ENCODE data around the gene KSR1. TPM values are rescaled to one million over a fixed set of nuclear protein-coding genes. Genes with fewer than 3 reads are reported as not detected.

KSR1 gene
- total RNA-seq, 2 experiments from 2014 or later, result 19.4 to 25.3 TPM

DNA sequence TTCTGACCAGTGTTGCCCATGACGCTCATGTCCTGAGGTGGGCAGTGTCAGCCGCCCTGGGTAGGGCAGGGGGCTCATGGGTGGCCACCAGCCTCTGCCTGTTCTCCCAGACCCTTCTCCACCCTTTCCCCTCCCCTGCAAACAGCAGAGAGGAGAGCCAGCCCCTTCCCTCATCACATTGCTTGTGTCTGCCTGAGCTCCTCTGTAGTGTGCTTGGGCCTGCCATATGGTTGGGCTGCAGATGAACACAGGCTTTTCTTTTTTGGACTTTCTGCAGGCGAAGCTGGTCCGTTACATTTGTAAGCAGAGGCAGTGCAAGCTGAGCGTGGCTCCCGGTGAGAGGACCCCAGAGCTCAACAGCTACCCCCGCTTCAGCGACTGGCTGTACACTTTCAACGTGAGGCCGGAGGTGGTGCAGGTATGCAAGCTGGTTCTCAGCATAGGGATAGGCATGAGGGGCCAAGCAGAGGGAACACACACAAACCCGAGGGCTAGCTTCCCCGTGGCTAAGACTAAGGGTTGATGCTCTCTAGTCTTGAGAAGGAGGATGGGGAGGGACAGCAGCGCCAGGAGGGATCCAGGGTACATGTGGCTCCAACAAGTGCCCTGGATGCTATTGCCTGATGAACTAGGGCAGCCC, 94.2 kb downstream of the KSR1 start:
- peaks cover 12% of the 10 kb centered on the region for H3K36me3 Mint-ChIP-seq (ENCODE audit: low read depth)
- H3K27me3 ChIP-seq (ENCODE audit: control insufficient read depth in 1 of 2, insufficient read depth in 2 of 2, low read length in 2 of 2), result no peaks in the 10 kb centered on the region
- ATAC-seq (ENCODE audit: poor library complexity) (no peak), DNase-seq (no peak)
- no peaks in the 10 kb centered on the region for H3K9me3 Mint-ChIP-seq
- intact Hi-C loops (cut with DNase I, micrococcal nuclease), result loop anchor here in 1 of 2 experiments (5.0 kb wide), 1 partner anchor 48 kb away; no protein-coding TSS in a partner anchor
- no peak overlapping the region for H3K27ac ChIP-seq (ENCODE audit: low read depth in 1 of 2, low read length in 2 of 2)
- ChIA-PET POLR2A (interaction anchor here (1.1 kb wide), 1 partner anchor 10 kb away, joined by 3 read pairs; no protein-coding TSS in a partner anchor), CTCF (no interaction called here)
- H3K36me3 ChIP-seq (ENCODE audit: insufficient read depth, low read length), result peaks cover 10% of the 10 kb centered on the region
- no peak overlapping the region for H3K4me3 Mint-ChIP-seq
- no peak overlapping the region for H3K27ac Mint-ChIP-seq
- no peak overlapping the region for H3K4me3 ChIP-seq (ENCODE audit: low read length)
- peaks cover 20% of the 10 kb centered on the region for H3K4me1 Mint-ChIP-seq (ENCODE audit: low read depth)
- no peaks in the 10 kb centered on the region for H3K27me3 Mint-ChIP-seq
- no peak for TF ChIP-seq CTCF (IDR thresholded peaks at IDR 0.05)
- H3K4me1 ChIP-seq (ENCODE audit: insufficient read depth, low read length), result peaks cover 8% of the 10 kb centered on the region
- H3K9me3 ChIP-seq (ENCODE audit: control insufficient read depth in 1 of 2, insufficient read depth in 1 of 2, low read length in 2 of 2), result no peaks in the 10 kb centered on the region

DNA sequence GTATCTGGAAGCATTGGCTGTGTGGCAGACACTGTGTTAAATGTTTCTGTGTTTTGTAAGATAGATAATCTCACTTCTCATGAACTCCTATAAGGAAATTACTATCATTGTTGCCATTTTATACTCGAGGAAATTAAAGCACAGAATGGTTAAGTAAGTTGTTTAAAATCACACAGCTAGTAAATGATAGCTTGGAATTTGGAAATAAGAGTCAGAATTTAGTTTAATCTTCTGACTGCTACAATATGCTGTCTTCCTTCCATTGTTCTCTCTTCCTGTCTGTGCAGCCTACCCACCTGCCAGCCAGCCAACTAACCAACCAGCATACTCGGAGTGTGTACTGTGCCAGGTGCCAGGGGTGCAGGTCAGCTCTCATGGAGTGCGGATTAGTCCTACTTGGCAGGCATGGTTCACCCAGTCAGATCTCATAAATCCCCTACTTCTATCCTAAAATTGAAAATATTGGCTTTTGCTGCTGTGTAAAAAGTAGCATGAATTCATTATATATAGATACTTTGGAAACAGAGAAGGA, 94.8 kb downstream of the KSR1 start:
- H3K27me3 Mint-ChIP-seq, result no peaks in the 10 kb centered on the region
- DNase-seq (no peak), ATAC-seq (ENCODE audit: poor library complexity) (no peak)
- peaks cover 15% of the 10 kb centered on the region for H3K4me1 Mint-ChIP-seq (ENCODE audit: low read depth)
- peaks cover 12% of the 10 kb centered on the region for H3K36me3 Mint-ChIP-seq (ENCODE audit: low read depth)
- Histone ChIP-seq H3K9me3 (ENCODE audit: control insufficient read depth in 1 of 2, insufficient read depth in 1 of 2, low read length in 2 of 2) (no peaks in the 10 kb centered on the region), H3K4me3 (ENCODE audit: low read length) (no peak overlapping the region), H3K36me3 (ENCODE audit: insufficient read depth, low read length) (peaks cover 10% of the 10 kb centered on the region), H3K4me1 (ENCODE audit: insufficient read depth, low read length) (peaks cover 3% of the 10 kb centered on the region), H3K27me3 (ENCODE audit: control insufficient read depth in 1 of 2, insufficient read depth in 2 of 2, low read length in 2 of 2) (no peaks in the 10 kb centered on the region), H3K27ac (ENCODE audit: low read depth in 1 of 2, low read length in 2 of 2) (no peak overlapping the region)
- H3K9me3 Mint-ChIP-seq, result no peaks in the 10 kb centered on the region
- POLR2A ChIA-PET, result interaction anchor here (1.1 kb wide), 1 partner anchor 11 kb away, joined by 3 read pairs; no protein-coding TSS in a partner anchor
- no peak overlapping the region for H3K4me3 Mint-ChIP-seq
- no peak for TF ChIP-seq CTCF (IDR thresholded peaks at IDR 0.05)
- intact Hi-C loops (cut with DNase I, micrococcal nuclease), result loop anchor here in 1 of 2 experiments (5.0 kb wide), 1 partner anchor 49 kb away; no protein-coding TSS in a partner anchor
- no peak overlapping the region for H3K27ac Mint-ChIP-seq
- CTCF ChIA-PET, result no interaction called here

- H3K9me3 Mint-ChIP-seq, result no peaks in the 10 kb centered on the region
These were observed 95.5 kb downstream of the KSR1 start for GRCh38 chr17:27551701-27552248.

More at GRCh38 chr17:27551701-27552248, 95.5 kb downstream of the KSR1 start:
- no peak overlapping the region for H3K4me3 Mint-ChIP-seq
- Histone ChIP-seq H3K36me3 (ENCODE audit: insufficient read depth, low read length) (peaks cover 12% of the 10 kb centered on the region), H3K4me3 (ENCODE audit: low read length) (no peak overlapping the region), H3K9me3 (ENCODE audit: control insufficient read depth in 1 of 2, insufficient read depth in 1 of 2, low read length in 2 of 2) (no peaks in the 10 kb centered on the region), H3K27ac (ENCODE audit: low read depth in 1 of 2, low read length in 2 of 2) (no peak overlapping the region), H3K27me3 (ENCODE audit: control insufficient read depth in 1 of 2, insufficient read depth in 2 of 2, low read length in 2 of 2) (no peaks in the 10 kb centered on the region), H3K4me1 (ENCODE audit: insufficient read depth, low read length) (no peaks in the 10 kb centered on the region)
- POLR2A ChIA-PET, result no interaction called here
- no peaks in the 10 kb centered on the region for H3K27me3 Mint-ChIP-seq
- peaks cover 10% of the 10 kb centered on the region for H3K4me1 Mint-ChIP-seq (ENCODE audit: low read depth)
- no peak for TF ChIP-seq CTCF (IDR thresholded peaks at IDR 0.05)
- peaks cover 12% of the 10 kb centered on the region for H3K36me3 Mint-ChIP-seq (ENCODE audit: low read depth)
- no peak overlapping the region for H3K27ac Mint-ChIP-seq
- ATAC-seq (ENCODE audit: poor library complexity) (no peak), DNase-seq (no peak)
- CTCF ChIA-PET, result no interaction called here
- intact Hi-C loops (cut with DNase I, micrococcal nuclease), result loop anchor here in 1 of 2 experiments (5.0 kb wide), 1 partner anchor 49 kb away; no protein-coding TSS in a partner anchor
